H1 (cell line): Measurements from ENCODE around the gene PKN1. TPM values are rescaled to one million over a fixed set of nuclear protein-coding genes. Genes with fewer than 3 reads are reported as not detected.

ENCODE experiments used
- CTCF ChIA-PET: fragments of 300-600 bp; sonication (Branson Sonifier 250); formaldehyde crosslinking; loops from one replicate; lab custom pipeline; 2021; ENCODE audit not compliant: partially characterized antibody; lab: Charles Lee
- POLR2A ChIA-PET: fragments of 300-600 bp; sonication (Branson Sonifier 250); formaldehyde crosslinking; loops from one replicate; lab custom pipeline; 2021; ENCODE audit warnings: inconsistent platforms; ENCODE audit not compliant: partially characterized antibody; lab: Charles Lee
- DNase-seq, 2 experiments: peaks; one replicate each; pipeline versions ENCODE4 v3.0.0 to v3.0.0-alpha.2; 2010 to 2022; ENCODE audit warnings: low spot score in 2 of 2, low read depth in 1 of 2, mixed read lengths in 1 of 2
- FAIRE-seq: peaks from 2 replicates; lab custom pipeline; 2011; peaks lifted over from hg19 to GRCh38; lab: Jason Lieb, UNC
- H2AFZ ChIP-seq: 2 replicates; pipeline ENCODE4 v1.8.1; 2012; ENCODE audit warnings: low read length, inconsistent platforms
- H2AK5ac ChIP-seq: 2 replicates; pipeline ENCODE4 v1.6.1; 2013; ENCODE audit warnings: low read depth, low read length
- H2BK120ac ChIP-seq: replicated peaks from 2 replicates; pipeline ENCODE3; 2013; ENCODE audit warnings: low read depth, low read length, inconsistent platforms
- H2BK12ac ChIP-seq: 2 replicates; pipeline ENCODE4 v1.6.1; 2013; ENCODE audit warnings: low read depth, low read length
- H2BK15ac ChIP-seq: 2 replicates; pipeline ENCODE4 v1.6.1; 2013; ENCODE audit warnings: low read length
- H2BK20ac ChIP-seq: 2 replicates; pipeline ENCODE4 v1.6.1; 2013; ENCODE audit warnings: low read length
- H2BK5ac ChIP-seq: 2 replicates; pipeline ENCODE4 v1.6.1; 2013; ENCODE audit warnings: low read depth, low read length
- H3K14ac ChIP-seq: 2 replicates; pipeline ENCODE4 v1.6.1; 2013; ENCODE audit warnings: inconsistent platforms; ENCODE audit not compliant: insufficient read length
- H3K18ac ChIP-seq: 2 replicates; pipeline ENCODE4 v1.6.1; 2013; ENCODE audit warnings: low read length; ENCODE audit errors: extremely low read depth
- H3K23ac ChIP-seq: 2 replicates; pipeline ENCODE4 v1.6.1; 2013; ENCODE audit warnings: inconsistent platforms; ENCODE audit not compliant: insufficient read length
- H3K23me2 ChIP-seq: 2 replicates; pipeline ENCODE4 v1.6.1; 2013; ENCODE audit warnings: low read depth, low read length
- H3K27ac ChIP-seq: 2 replicates; pipeline ENCODE4 v1.6.1; 2011; ENCODE audit warnings: low read depth, low read length, inconsistent platforms
- H3K27me3 ChIP-seq, 4 experiments: replicated peaks in 1 of 4; 1 replicate in 1 of 4; 2 replicates in 3 of 4; pipeline versions ENCODE4 v1.6.1 to v1.8.1; 2011 to 2013; ENCODE audit warnings: low read length in 3 of 4, mild to moderate bottlenecking in 3 of 4, inconsistent platforms in 2 of 4, mixed read lengths in 2 of 4, moderate library complexity in 1 of 4; ENCODE audit not compliant: control insufficient read depth in 3 of 4, insufficient read depth in 3 of 4; ENCODE audit errors: extremely low read depth in 1 of 4
- H3K36me3 ChIP-seq, 4 experiments: 2 replicates each; pipeline versions ENCODE4 v1.6.1 to v1.8.1; 2011 to 2013; ENCODE audit warnings: mild to moderate bottlenecking in 4 of 4, low read length in 3 of 4, moderate library complexity in 2 of 4, control low read depth in 1 of 4, inconsistent platforms in 1 of 4; ENCODE audit not compliant: insufficient read depth in 4 of 4, control insufficient read depth in 2 of 4
- H3K4ac ChIP-seq: replicated peaks from 2 replicates; pipeline ENCODE3; 2013; ENCODE audit warnings: low read length, low read depth, mixed read lengths, inconsistent platforms; ENCODE audit not compliant: insufficient read length
- H3K4me1 ChIP-seq, 4 experiments: replicated peaks in 1 of 4; 1 replicate in 1 of 4; 2 replicates in 3 of 4; pipeline versions ENCODE4 v1.6.1 to v1.8.1; 2011 to 2013; ENCODE audit warnings: low read length in 3 of 4, inconsistent platforms in 2 of 4, mixed read lengths in 1 of 4; ENCODE audit not compliant: insufficient read depth in 4 of 4, control insufficient read depth in 3 of 4
- H3K4me2 ChIP-seq, 2 experiments: 2 replicates each; pipeline versions ENCODE4 v1.6.1 to v1.8.1; 2011 to 2013; ENCODE audit warnings: low read depth in 2 of 2, low read length in 2 of 2, control low read depth in 1 of 2, inconsistent platforms in 1 of 2, mild to moderate bottlenecking in 1 of 2; ENCODE audit not compliant: insufficient read depth in 1 of 2
- H3K4me3 ChIP-seq, 4 experiments: fragments of 200-600, 300-600 bp in 1 of 4; sonication (generic), shearing (Covaris generic), sonication (Bioruptor Twin) in 1 of 4; 2 replicates each; pipeline versions ENCODE4 v1.5.1 to v1.8.1; 2011 to 2016; ENCODE audit warnings: low read length in 4 of 4, low read depth in 3 of 4, control low read depth in 2 of 4, inconsistent platforms in 2 of 4, mild to moderate bottlenecking in 2 of 4, mixed read lengths in 1 of 4, moderate library complexity in 1 of 4; ENCODE audit not compliant: insufficient read depth in 2 of 4; ENCODE audit errors: extremely low read depth in 1 of 4
- H3K56ac ChIP-seq: replicated peaks from 2 replicates; pipeline ENCODE3; 2013; ENCODE audit warnings: low read depth, mild to moderate bottlenecking, mixed read lengths, low read length, inconsistent platforms; ENCODE audit not compliant: insufficient read length
- H3K79me1 ChIP-seq: 2 replicates; pipeline ENCODE4 v1.6.1; 2013; ENCODE audit warnings: low read depth, low read length, control low read depth
- H3K79me2 ChIP-seq, 2 experiments: 2 replicates each; pipeline versions ENCODE4 v1.6.1 to v1.8.1; 2012 to 2013; ENCODE audit warnings: low read length in 2 of 2, mild to moderate bottlenecking in 2 of 2, inconsistent platforms in 1 of 2; ENCODE audit not compliant: insufficient read depth in 2 of 2, control insufficient read depth in 1 of 2
- H3K9ac ChIP-seq, 4 experiments: replicated peaks in 1 of 4; 1 replicate in 1 of 4; 2 replicates in 3 of 4; pipeline versions ENCODE4 v1.6.1 to v1.8.1; 2011 to 2013; ENCODE audit warnings: low read depth in 3 of 4, low read length in 3 of 4, control low read depth in 2 of 4, mild to moderate bottlenecking in 2 of 4, moderate library complexity in 2 of 4, inconsistent platforms in 1 of 4; ENCODE audit errors: extremely low read depth in 1 of 4
- H3K9me3 ChIP-seq, 2 experiments: 2 replicates each; pipeline versions ENCODE4 v1.6.1 to v1.8.1; 2012 to 2013; ENCODE audit warnings: mild to moderate bottlenecking in 2 of 2, moderate library complexity in 2 of 2, control low read depth in 1 of 2, inconsistent platforms in 1 of 2, low read depth in 1 of 2, low read length in 1 of 2, mixed read lengths in 1 of 2; ENCODE audit not compliant: insufficient read depth in 2 of 2
- H4K20me1 ChIP-seq, 2 experiments: replicated peaks in 1 of 2; 2 replicates each; pipeline versions ENCODE3 to v1.8.1; 2011 to 2013; ENCODE audit warnings: inconsistent platforms in 2 of 2, low read length in 2 of 2, mild to moderate bottlenecking in 1 of 2; ENCODE audit not compliant: insufficient read depth in 2 of 2, control insufficient read depth in 1 of 2
- H4K5ac ChIP-seq: 2 replicates; pipeline ENCODE4 v1.6.1; 2013; ENCODE audit warnings: low read length, low read depth, mixed read lengths, inconsistent platforms; ENCODE audit not compliant: insufficient read length
- H4K8ac ChIP-seq: 2 replicates; pipeline ENCODE4 v1.8.0; 2013; ENCODE audit warnings: mild to moderate bottlenecking, moderate library complexity, low read length, inconsistent platforms; ENCODE audit not compliant: insufficient read depth; ENCODE audit errors: extremely low read depth
- H4K91ac ChIP-seq: replicated peaks from 2 replicates; pipeline ENCODE3; 2013; ENCODE audit warnings: low read length, mixed read lengths, inconsistent platforms; ENCODE audit not compliant: insufficient read length
- CEBPB ChIP-seq: IDR thresholded peaks from 2 replicates; pipeline ENCODE4 v1.6.1; 2012; ENCODE audit warnings: low read depth, low read length
- CREB1 ChIP-seq: IDR thresholded peaks from 2 replicates; pipeline ENCODE4 v1.6.1; 2012; ENCODE audit warnings: inconsistent platforms
- EP300 ChIP-seq, 2 experiments: IDR thresholded peaks; 1 replicate in 1 of 2; 2 replicates in 1 of 2; pipeline ENCODE4 v1.6.1; 2011 to 2012; ENCODE audit warnings: low read depth in 2 of 2, low read length in 2 of 2, mild to moderate bottlenecking in 2 of 2, borderline replicate concordance in 1 of 2, inconsistent platforms in 1 of 2, moderate library complexity in 1 of 2
- JUN ChIP-seq: IDR thresholded peaks from 2 replicates; pipeline ENCODE4 v1.6.1; 2011; ENCODE audit warnings: low read depth, mild to moderate bottlenecking, improper control_type of control experiment, low read length
- KDM4A ChIP-seq: IDR thresholded peaks from one replicate; pipeline ENCODE4 v1.7.1; 2012; ENCODE audit warnings: low read depth, mild to moderate bottlenecking, moderate library complexity, low read length, inconsistent platforms; ENCODE audit not compliant: severe bottlenecking
- NANOG ChIP-seq: IDR thresholded peaks from 2 replicates; pipeline ENCODE4 v1.6.1; 2011; ENCODE audit warnings: low read length, low read depth, mild to moderate bottlenecking, inconsistent platforms; ENCODE audit not compliant: insufficient read depth, poor library complexity, severe bottlenecking
- POLR2A ChIP-seq, 2 experiments: IDR thresholded peaks; 1 replicate in 1 of 2; 2 replicates in 1 of 2; pipeline ENCODE4 v1.6.1; 2011; ENCODE audit warnings: low read depth in 2 of 2, low read length in 2 of 2, mild to moderate bottlenecking in 2 of 2; ENCODE audit errors: control extremely low read depth in 1 of 2
- SP2 ChIP-seq: IDR thresholded peaks from 2 replicates; pipeline ENCODE4 v1.6.1; 2012; ENCODE audit warnings: mild to moderate bottlenecking, low read length, inconsistent platforms
- WGBS, 2 experiments: shearing (Covaris generic) in 1 of 2; methylation state at CpG; one replicate each; pipeline versions ENCODE4 v1.1.6 to v1.1.7; 2013 to 2015; ENCODE audit warnings: low lambda C conversion rate in 2 of 2, mixed read lengths in 2 of 2, inconsistent platforms in 1 of 2, low coverage in 1 of 2, missing lambda C conversion rate in 1 of 2; ENCODE audit not compliant: insufficient replicate concordance in 2 of 2, insufficient coverage in 1 of 2, insufficient read length in 1 of 2; ENCODE audit errors: extremely low coverage in 1 of 2, missing lambda C conversion rate in 1 of 2; 5-methylcytosine and 5-hydroxymethylcytosine counted together
- polyA plus RNA-seq, 7 experiments: library from polyadenylated mRNA; depleted of rRNA in 3 of 7; stranded (reverse) in 5 of 7; unstranded in 2 of 7; fragments of >200 nt in 5 of 7; fragments of 200-250 nt in 2 of 7; gene quantifications; 1 replicate in 5 of 7; 2 replicates in 1 of 7; 4 replicates in 1 of 7; pipeline versions ENCODE4 v1.2.1 to v1.2.3, GENCODE V29; 2011 to 2013; ENCODE audit warnings: missing spikeins in 2 of 7, mixed read lengths in 2 of 7
- total RNA-seq: library from RNA; stranded (reverse); fragmentation: NEBNext Ultra II Directional; extraction: Animal tissue kit (Norgen Biotek cat#: 25700); gene quantifications from 2 replicates; pipeline ENCODE4 v1.2.1, GENCODE V29; 2021
- TF ChIP-seq, protein P1 (sequence below): IDR thresholded peaks from 2 replicates; pipeline ENCODE4 v1.6.1; 2011; ENCODE audit warnings: low read depth, mild to moderate bottlenecking, low read length; ENCODE audit not compliant: insufficient read depth

The PKN1 gene
- total and polyA plus RNA-seq, 2 of the 8 experiments (the other 6 are each of a cell fraction or from before 2014, with no cell fraction given) = 65.2 to 162 TPM

DNA sequence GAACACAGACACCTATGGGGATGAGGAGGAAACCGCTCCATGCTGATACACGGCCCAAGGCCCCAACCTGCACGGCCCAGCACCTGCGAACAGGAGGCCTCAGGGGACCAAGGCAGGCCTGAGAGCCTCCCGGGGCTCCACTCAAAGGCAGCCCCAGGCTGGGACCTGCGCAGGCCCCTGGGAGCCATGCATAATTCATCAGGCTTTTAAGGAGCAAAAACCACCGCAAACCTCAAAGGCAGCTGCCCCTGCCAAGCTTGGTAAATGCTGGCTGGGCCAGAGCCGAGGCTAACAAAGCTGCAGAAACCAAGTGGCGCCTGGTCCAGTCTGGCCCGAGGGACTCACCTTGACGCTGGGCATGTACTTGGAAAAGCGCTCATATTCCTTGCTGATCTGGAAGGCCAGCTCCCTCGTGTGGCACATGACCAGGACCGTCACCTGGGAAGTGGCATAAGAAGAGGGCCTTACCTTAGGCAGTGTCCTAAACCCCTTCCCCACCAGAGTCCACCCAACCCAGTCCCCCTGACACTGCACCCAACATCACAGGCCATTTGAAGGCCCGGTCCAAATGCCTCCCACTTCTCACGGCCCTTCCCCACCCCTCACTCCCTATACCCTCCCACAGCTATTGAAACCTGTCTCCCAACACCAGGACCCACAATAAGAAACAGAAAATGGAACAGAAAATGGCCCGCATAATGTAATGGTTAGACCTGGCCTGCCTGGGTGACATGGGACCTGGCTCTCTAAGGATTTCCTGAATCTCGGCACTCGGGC, 21.8 kb upstream of the PKN1 start:
- no peak for TF ChIP-seq NANOG
- TF ChIP-seq, protein P1, sequence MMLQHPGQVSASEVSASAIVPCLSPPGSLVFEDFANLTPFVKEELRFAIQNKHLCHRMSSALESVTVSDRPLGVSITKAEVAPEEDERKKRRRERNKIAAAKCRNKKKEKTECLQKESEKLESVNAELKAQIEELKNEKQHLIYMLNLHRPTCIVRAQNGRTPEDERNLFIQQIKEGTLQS = no peak
- no peak for TF ChIP-seq CREB1
- TF ChIP-seq CEBPB = no peak
- TF ChIP-seq EP300 (IDR thresholded peaks at IDR 0.05; ENCODE audit: borderline replicate concordance in 1 of 2, low read depth in 2 of 2, low read length in 2 of 2) = no peak
- no peak for TF ChIP-seq KDM4A
- no peak for TF ChIP-seq SP2
- no peak for TF ChIP-seq POLR2A (IDR thresholded peaks at IDR 0.05; ENCODE audit: control extremely low read depth in 1 of 2, low read depth in 2 of 2, low read length in 2 of 2)
- no peak for TF ChIP-seq JUN
- ChIA-PET POLR2A (interaction anchor here (0.5 to 2.1 kb wide), 3 partner anchors 30 to 207 kb away, joined by 3 to 6 read pairs (median 3); partner anchors contain the start of gene ADGRE5), CTCF (interaction anchor here (9.1 kb wide), 1 partner anchor 49 kb away, joined by 114 read pairs; no protein-coding TSS in a partner anchor)
- Histone ChIP-seq H3K18ac (no peak overlapping the region), H2BK15ac (no peak overlapping the region), H3K36me3 (peaks cover 40 to 57% (median 51%) of the 10 kb centered on the region in 4 experiments), H2AK5ac (no peak overlapping the region), H3K79me1 (peaks cover 8% of the 10 kb centered on the region), H3K4me1 (peaks cover 0 to 6% (median 2%) of the 10 kb centered on the region in 4 experiments; a peak in 4 of 7 replicates), H3K9me3 (no peaks in the 10 kb centered on the region), H2BK12ac (no peak overlapping the region), H2BK120ac (no peak overlapping the region), H2BK20ac (no peak overlapping the region), H3K9ac (no peak overlapping the region), H4K5ac (no peak overlapping the region), H3K23ac (no peak overlapping the region), H3K4ac (no peak overlapping the region), H4K91ac (no peak overlapping the region), H3K27ac (peak overlapping the region; percentile 25; the same call in 1 of the 2 replicates), H3K4me3 (no peak overlapping the region), H3K56ac (no peak overlapping the region), H3K27me3 (no peaks in the 10 kb centered on the region), H2AFZ (no peak overlapping the region), H4K20me1 (peaks cover 27 to 38% of the 10 kb centered on the region in 2 experiments), H3K4me2 (no peak overlapping the region), H3K79me2 (peaks cover 20 to 48% of the 10 kb centered on the region in 2 experiments), H4K8ac (no peak overlapping the region), H2BK5ac (no peak overlapping the region), H3K23me2 (no peaks in the 10 kb centered on the region), H3K14ac (no peak overlapping the region)
- FAIRE-seq (no peak), DNase-seq (no peak)
- WGBS, 2 experiments = 91% methylated on average over 19 of the region's 19 CpGs; no CpG with 5 or more reads in 1 of the 2 experiments
